HG03469 (cell line): ENCODE results near the gene RBBP6.
"Not testable (repeated sequence)": the region's sequence is repeated elsewhere in the genome, so short reads cannot be mapped to it uniquely, and the experiment has no call there.

Source experiments
- ATAC-seq: cut with Tn5 transposase; IDR thresholded peaks from one replicate; pipeline ENCODE4 v1.9.1; 2021; ENCODE audit warnings: mild to moderate bottlenecking, moderate library complexity, moderate number of reproducible peaks; ENCODE audit not compliant: unreplicated experiment

RBBP6 gene

GRCh38 chr16:24555346-24555872, 16.0 kb downstream of the RBBP6 start:
- ATAC-seq, result no peak

GRCh38 chr16:24562811-24563210, 23.4 kb downstream of the RBBP6 start:
- no peak for ATAC-seq

GRCh38 chr16:24568392-24568791, 29.0 kb downstream of the RBBP6 start:
- no peak for ATAC-seq

GRCh38 chr16:24571096-24571495, 31.7 kb downstream of the RBBP6 start:
- ATAC-seq, result no peak

- no peak for ATAC-seq
Measured at GRCh38 chr16:24572069-24572468, 32.7 kb downstream of the RBBP6 start.

GRCh38 chr16:24573141-24573540, 33.8 kb downstream of the RBBP6 start:
- no peak for ATAC-seq

GRCh38 chr16:24574515-24575485, 35.4 kb downstream of the RBBP6 start:
- ATAC-seq, result not testable (repeated sequence)

- not testable (repeated sequence) for ATAC-seq
Measured at GRCh38 chr16:24575791-24576190, 36.4 kb downstream of the RBBP6 start.

- no peak for ATAC-seq
Measured at GRCh38 chr16:24577167-24577566, 37.8 kb downstream of the RBBP6 start.

GRCh38 chr16:24580665-24581064, 41.3 kb downstream of the RBBP6 start:
- no peak for ATAC-seq

GRCh38 chr16:24583494-24583893, 44.1 kb downstream of the RBBP6 start:
- ATAC-seq, result no peak

GRCh38 chr16:24589997-24590396, 50.6 kb downstream of the RBBP6 start:
- no peak for ATAC-seq

GRCh38 chr16:24598777-24599437, 59.5 kb downstream of the RBBP6 start:
- ATAC-seq, result no peak

GRCh38 chr16:24609417-24609739, 70.0 kb downstream of the RBBP6 start:
- no peak for ATAC-seq

GRCh38 chr16:24609740-24610415, 70.5 kb downstream of the RBBP6 start:
- ATAC-seq, result no peak

GRCh38 chr16:24610416-24610755, 71.0 kb downstream of the RBBP6 start:
- no peak for ATAC-seq

- no peak for ATAC-seq
Measured at GRCh38 chr16:24611310-24611709, 71.9 kb downstream of the RBBP6 start.

- ATAC-seq, result no peak
Measured at GRCh38 chr16:24612656-24613055, 73.3 kb downstream of the RBBP6 start.

- not testable (repeated sequence) for ATAC-seq
Measured at GRCh38 chr16:24613267-24613666, 73.9 kb downstream of the RBBP6 start.

GRCh38 chr16:24617502-24617901, 78.1 kb downstream of the RBBP6 start:
- no peak for ATAC-seq
